Measurements from ENCODE around the gene MTMR10. TPM values are rescaled to one million over a fixed set of nuclear protein-coding genes. Genes with fewer than 3 reads are reported as not detected.

MTMR10 gene
- total RNA-seq, 1 donor, result 37.6 TPM

DNA sequence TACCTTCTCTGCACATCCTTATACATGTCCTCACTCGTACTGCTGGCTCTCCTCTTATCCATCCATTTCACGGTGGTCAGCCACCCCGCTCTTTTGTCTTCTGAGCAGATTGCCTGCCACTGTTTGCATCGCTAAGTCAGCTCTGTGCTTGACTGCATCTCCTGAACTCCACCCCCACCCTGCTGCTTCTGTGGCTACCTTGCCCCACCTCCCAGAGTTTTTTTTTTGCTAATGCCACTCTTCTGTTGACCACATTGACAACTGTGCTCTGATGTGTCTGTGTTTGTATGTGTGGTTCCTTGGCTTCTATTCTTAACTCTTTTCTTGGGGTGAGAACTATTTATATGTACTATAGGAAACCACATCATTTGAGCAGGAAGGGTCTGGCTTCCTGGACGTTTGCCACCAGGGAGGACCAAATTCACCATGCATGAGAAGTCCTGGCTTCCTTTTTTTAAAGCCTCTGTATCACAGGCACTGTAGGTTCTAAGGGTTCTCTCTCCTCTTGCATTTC, 12.8 kb upstream of the MTMR10 start:
- TF ChIP-seq, protein P1, sequence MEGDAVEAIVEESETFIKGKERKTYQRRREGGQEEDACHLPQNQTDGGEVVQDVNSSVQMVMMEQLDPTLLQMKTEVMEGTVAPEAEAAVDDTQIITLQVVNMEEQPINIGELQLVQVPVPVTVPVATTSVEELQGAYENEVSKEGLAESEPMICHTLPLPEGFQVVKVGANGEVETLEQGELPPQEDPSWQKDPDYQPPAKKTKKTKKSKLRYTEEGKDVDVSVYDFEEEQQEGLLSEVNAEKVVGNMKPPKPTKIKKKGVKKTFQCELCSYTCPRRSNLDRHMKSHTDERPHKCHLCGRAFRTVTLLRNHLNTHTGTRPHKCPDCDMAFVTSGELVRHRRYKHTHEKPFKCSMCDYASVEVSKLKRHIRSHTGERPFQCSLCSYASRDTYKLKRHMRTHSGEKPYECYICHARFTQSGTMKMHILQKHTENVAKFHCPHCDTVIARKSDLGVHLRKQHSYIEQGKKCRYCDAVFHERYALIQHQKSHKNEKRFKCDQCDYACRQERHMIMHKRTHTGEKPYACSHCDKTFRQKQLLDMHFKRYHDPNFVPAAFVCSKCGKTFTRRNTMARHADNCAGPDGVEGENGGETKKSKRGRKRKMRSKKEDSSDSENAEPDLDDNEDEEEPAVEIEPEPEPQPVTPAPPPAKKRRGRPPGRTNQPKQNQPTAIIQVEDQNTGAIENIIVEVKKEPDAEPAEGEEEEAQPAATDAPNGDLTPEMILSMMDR (IDR thresholded peaks at IDR 0.05; ENCODE audit: insufficient read depth, low read depth, low read length), result no peak
- no peak for DNase-seq (ENCODE audit: low read depth)
- no peak overlapping the region for H3K4me3 ChIP-seq (ENCODE audit: low read depth, low read length)

DNA sequence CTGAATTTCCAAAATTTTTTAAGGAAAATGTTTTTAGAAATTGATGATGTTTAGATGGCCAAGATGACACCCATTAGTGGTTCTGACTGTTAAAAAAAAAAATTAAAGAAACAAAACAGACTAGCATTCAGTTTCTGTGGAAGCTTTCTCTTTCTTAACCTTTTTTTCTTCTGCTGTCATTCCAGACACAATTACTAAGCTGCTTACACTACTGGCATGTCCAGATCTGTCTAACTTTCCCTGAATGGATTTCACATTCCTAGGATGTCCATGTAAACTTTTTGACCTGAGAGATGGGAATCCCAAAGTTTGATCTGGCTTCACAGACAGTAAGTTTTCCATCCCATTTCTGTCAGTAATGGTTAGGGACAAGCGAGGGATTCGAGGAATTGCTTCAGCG, 10.3 kb upstream of the MTMR10 start:
- no peak overlapping the region for H3K4me3 ChIP-seq (ENCODE audit: low read depth, low read length)
- TF ChIP-seq, protein P1 (IDR thresholded peaks at IDR 0.05; ENCODE audit: insufficient read depth, low read depth, low read length), result no peak

GRCh38 chr15:30999729-31000128, 8.3 kb upstream of the MTMR10 start:
- no peak overlapping the region for H3K4me3 ChIP-seq (ENCODE audit: low read depth, low read length)
- DNase-seq (ENCODE audit: low read depth), result no peak
- TF ChIP-seq, protein P1 (IDR thresholded peaks at IDR 0.05; ENCODE audit: insufficient read depth, low read depth, low read length), result no peak

More for the DNA sequence above, 10.3 kb upstream of the MTMR10 start:
- DNase-seq (ENCODE audit: low read depth), result no peak

DNA sequence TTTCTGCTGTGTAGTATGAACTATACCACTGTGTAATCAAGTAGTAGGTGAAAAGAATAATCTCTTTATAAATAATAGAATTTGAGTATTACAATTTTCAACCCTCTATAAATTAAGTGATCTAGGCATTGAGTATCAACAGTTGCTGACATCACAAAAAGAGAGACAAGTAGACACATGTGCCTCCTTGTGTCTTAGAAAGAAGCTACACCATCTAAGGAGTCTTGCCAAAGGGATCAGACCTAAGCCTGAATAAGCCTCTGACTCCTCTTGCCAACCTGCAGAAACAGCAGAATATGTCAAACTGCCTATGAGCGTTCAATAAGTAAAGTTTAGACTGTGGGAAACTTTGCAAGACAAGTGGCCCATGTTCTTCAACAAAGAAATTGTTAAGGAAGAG, 5.8 kb upstream of the MTMR10 start:
- no peak overlapping the region for H3K4me3 ChIP-seq (ENCODE audit: low read depth, low read length)
- DNase-seq (ENCODE audit: low read depth), result no peak
- TF ChIP-seq, protein P1 (IDR thresholded peaks at IDR 0.05; ENCODE audit: insufficient read depth, low read depth, low read length), result no peak

GRCh38 chr15:30992249-30992864, 929 bp upstream of the MTMR10 start:
- peak overlapping the region; percentile 96 for H3K4me3 ChIP-seq (ENCODE audit: low read depth, low read length)
- DNase-seq (ENCODE audit: low read depth), result no peak
- TF ChIP-seq, protein P1 (IDR thresholded peaks at IDR 0.05; ENCODE audit: insufficient read depth, low read depth, low read length), result no peak

- DNase-seq (ENCODE audit: low read depth), result peak; percentile 28
- peak overlapping the region; percentile 96 for H3K4me3 ChIP-seq (ENCODE audit: low read depth, low read length)
- TF ChIP-seq, protein P1 (IDR thresholded peaks at IDR 0.05; ENCODE audit: insufficient read depth, low read depth, low read length), result no peak
Observed at GRCh38 chr15:30990446-30991254, 778 bp downstream of the MTMR10 start.
